Epidermal melanocyte (primary cell): Measurements from ENCODE around the gene KLHL36.
"Not testable (repeated sequence)": the region's sequence is repeated elsewhere in the genome, so short reads cannot be mapped to it uniquely, and the experiment has no call there.

Experiments used
- DNase-seq: peaks from one replicate; pipeline ENCODE4 v3.0.0; 2011; ENCODE audit warnings: low spot score; ENCODE audit not compliant: insufficient read length

Gene KLHL36

DNA sequence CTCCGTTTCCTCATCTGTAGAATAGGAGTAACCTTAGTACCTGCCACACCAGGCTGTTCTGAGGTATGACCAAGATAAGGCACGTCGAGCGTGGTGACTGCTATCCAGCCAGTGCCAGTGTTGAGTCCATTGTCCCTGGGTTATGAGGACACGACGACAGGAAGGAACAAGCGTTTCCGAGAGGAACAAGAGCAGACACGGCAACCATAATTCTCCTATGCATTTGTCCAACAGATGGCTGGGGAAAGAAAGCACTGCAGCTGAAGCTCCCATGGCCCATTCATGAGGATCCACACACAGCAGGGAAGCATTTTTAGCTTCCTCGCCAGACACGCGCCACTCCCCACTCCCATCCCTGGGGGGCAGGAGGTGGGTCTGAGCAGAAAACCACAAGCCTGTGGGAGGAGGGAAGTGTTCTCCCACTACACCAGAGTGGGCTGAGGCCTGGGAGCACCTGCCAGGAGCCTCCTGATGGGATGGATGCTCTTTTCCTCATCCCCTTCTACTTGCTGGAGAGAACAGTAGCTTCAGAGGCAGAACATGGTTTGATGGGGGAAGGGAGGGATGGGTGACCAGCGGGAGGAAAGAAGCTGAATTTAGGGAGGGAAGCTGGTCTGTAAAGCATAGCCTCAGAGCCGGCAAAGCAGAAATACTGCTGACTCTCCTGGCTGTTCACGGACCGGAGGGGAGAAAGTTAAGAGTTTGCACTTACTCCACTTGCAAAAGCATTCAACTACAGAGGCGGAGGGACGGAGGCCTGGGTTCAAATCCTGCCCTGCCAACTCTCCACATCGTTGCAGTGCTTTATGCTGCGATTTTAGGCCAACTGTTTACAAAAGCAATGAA lies 33.1 kb upstream of the KLHL36 start:
- no peak for DNase-seq

DNA sequence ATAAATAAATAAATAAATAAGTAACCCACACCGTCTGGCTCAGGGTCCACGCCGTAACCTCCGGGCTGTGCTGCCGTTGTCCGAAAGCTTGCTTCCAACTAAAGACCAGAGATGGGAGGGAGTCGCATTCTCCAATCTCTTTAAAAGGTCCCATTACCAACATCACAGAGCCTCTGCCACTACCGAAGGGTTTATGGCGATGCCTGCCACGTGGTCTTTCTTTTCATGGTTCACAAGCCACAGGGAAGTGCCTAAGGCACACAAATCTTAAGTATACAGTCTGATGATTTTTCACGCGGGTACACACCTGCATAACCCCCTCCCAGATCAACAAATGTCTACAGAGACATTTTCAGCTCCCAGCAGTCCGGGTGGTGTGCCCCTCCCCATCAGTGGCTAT lies 31.8 kb upstream of the KLHL36 start:
- no peak for DNase-seq

DNA sequence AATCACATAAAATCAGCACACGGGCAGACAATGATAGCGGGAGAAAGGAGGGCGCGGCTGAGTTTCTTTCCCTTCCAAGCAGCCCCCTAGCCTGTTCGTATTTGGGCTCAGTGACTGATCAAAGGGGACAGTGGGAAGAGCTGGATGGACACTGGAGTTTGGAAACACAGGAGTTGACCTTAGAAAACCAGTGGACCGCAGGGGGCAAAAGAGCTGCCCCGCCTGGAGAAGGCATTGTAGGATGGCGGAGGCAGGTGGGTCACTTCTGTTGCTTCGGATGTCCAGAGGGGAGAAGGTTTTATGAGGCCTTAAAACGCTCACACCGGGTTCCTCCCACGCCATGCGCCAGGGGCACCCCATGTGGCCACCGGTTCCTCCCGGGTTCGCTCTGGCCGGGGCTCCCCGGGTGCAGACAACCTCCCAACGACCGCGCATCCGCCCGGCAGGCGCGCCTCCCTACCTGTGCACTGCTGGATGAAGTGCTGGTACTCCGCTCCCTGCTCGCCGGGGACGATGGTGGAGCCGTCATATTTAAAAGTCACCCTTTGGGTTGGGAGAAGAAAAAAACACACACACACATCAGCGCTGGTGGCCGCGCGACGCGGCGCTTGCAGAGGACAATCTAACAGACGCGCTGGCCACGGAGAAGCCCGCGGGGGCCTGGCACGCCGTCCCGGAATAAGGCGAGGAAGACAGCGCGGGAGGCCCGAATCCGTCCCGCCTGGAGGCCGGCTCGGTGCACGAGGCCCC lies 31.1 kb upstream of the KLHL36 start:
- DNase-seq: no peak

DNA sequence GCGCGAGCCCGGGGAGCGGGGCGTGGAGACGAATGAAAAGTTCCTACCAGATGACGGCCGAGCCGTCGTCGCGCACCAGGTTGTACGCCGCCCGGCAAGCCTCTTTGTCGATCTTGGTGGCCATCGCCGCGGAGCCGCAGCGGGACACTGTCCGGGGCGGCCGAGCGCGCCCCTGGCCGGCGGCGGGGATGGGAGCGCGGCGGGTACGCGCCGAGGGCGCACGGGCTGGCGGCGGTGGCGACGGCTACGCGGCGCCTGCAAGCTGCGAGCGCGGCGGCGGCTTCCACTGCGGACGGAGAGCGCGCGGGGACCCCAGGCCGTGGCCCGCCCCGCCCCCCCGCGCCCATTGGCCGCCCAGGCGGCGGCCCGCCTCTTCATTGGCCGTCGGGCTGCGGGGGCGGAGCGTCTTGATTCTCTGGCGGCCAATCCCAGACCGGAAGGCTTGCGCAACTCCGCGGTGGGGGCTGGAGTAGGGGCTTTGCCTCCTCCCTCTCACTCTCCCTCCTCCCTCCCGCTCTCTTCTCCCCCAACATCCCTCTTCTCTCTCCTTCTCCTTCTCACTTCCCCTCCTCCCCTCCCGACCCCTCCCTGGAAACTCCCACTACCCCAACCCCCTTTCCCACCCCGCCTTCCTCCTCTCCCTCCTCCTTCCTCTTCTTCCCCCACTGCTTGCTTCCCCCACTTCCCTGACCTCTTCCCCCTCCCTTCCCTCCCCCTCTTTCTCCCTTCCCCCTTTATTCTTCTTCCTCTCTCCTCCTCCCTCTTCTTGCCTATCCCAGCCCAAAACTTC lies 30.3 kb upstream of the KLHL36 start, which contains the start of gene COTL1:
COTL1 (minus strand) TSS at position 288 of the 790 bp plus-strand sequence; CDS start at position 124, 164 bp downstream.
- peak; percentile 87 for DNase-seq

DNA sequence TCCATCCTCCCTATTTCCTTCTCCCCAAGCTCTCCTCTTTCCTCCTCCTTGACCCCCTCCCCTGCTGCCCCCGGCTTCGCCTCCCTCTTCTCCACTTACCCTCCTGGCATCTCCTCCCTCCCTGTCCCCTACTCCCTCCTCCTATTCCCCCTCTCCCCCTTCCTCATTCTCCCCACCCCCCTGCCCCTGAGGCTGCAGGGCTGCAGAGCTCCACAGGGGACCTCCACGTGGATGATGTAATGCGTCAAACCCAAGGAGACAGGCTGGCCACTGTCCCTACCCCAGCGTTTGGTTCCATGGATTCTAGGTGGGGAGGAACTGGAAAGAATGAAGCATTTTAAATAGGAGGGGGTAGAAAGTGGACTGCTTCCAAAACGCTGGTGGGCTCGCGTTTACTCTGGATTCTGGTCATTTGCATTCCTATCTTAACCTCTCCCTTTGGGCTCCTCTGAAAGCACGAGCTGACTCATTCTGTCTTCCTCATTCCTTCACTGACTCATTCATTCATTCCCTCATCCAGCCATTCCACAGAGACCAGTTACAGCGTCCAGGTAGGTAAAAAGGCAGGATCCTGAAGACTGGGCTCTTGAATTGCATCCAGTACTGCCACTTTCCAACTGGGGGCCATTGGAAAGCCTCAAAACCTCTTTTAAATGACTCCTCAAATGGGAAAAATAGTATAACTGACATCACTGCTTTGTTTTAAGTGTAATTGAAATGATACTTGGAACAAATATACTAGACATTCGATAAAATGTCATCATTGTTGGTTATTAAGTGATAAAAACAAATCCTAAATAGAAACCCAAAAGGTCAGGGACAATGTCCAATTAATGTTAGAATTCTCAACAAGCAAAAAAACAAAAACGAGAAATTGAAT lies 29.5 kb upstream of the KLHL36 start:
- no peak for DNase-seq

DNA sequence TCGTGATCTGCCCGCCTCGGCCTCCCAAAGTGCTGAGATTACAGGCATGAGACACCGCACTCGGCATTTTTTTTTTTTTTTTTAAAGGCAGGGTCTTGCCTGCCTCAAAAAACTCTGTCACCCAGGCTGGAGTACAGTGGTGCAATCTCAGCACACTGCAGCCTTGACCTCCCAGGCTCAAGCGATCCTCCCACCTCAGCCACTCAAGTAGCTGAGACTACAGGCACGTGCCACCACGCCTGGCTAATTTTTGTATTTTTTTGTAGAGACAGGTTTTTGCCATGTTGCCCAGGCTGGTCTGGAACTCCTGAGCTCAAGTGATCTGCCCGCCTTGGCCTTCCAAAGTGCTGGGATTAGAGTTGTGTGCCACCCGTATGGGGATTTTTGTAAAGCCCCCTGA lies 27.4 kb upstream of the KLHL36 start:
- not testable (repeated sequence) for DNase-seq

DNA sequence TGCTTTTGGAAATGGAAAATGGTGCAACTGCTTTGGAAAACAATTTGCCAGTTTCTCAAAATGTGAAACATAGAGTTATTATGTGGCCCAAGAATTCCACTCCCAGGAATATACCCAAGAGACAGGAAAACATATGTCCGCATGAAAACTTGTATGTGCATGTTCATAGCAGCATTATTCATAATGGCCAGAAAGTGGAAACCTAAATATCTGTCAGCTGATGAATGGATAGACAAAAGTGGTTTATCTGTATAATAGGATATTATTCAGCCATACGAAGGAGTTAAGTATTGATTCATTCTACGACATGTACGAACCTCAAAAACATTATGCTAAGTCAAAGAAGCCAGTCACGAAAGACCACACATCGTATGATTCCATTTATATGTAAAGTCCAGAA lies 22.8 kb upstream of the KLHL36 start:
- no peak for DNase-seq

DNA sequence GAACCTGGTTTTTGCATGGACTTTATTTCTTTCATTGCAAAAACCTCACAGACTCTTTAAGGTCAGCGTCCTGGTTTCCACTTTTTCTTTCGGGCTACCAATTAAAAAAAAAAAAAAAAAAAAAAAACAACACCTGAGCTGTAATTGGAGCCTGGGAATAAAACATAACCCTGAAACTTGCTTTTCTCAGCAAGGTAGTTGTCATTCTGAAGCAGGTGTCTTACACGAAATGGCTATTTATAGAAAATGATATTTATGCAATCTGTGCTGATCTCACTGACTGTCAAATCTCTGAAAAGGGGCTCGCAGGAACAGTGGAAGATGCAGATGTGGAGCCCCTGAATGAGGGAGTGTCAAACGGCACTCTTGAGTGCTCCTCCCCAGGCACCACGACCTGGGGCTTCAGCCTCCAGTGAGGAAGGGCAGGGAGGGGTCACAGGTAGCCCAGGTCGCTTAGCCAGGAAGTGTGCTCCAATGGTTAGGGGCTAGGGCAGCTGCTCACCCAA lies 20.0 kb upstream of the KLHL36 start:
- DNase-seq: no peak

DNA sequence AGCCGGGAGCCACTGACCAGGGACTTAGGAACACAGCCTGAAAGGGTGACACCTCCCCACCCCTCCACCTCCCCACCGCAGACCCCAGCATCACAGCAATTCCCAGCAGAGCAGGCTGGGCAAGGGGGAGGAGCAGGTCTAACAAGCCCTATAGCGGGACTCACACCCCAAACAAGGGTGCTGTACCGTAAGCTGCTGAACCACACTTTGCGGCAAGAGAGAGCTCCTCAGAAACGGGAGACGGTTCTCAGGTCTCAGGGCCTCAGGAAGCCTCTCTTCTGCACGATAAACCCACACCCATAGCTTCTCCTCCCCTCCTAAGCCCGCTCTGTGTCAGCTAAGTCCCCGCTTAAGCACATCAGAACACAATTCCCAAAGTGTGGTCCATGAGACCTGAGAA lies 18.7 kb upstream of the KLHL36 start:
- DNase-seq: no peak

DNA sequence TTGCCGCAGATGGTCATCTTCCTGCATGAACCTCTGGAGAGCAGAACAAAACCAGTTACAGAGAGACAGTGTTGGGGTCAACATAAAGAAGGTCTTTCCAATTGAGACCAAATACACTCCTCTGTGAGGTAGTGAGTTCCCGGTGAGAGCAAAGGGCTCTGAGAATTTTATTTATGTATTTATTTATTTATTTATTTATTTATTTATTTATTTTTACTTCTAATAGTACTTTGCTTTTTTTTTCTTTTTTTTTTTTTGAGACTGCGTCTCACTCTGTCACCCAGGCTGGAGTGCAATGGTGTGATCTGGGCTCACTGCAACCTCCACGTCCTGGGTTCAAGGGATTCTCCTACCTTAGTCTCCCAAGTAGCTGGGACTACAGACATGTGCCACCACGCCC lies 18.3 kb upstream of the KLHL36 start:
- no peak for DNase-seq

DNA sequence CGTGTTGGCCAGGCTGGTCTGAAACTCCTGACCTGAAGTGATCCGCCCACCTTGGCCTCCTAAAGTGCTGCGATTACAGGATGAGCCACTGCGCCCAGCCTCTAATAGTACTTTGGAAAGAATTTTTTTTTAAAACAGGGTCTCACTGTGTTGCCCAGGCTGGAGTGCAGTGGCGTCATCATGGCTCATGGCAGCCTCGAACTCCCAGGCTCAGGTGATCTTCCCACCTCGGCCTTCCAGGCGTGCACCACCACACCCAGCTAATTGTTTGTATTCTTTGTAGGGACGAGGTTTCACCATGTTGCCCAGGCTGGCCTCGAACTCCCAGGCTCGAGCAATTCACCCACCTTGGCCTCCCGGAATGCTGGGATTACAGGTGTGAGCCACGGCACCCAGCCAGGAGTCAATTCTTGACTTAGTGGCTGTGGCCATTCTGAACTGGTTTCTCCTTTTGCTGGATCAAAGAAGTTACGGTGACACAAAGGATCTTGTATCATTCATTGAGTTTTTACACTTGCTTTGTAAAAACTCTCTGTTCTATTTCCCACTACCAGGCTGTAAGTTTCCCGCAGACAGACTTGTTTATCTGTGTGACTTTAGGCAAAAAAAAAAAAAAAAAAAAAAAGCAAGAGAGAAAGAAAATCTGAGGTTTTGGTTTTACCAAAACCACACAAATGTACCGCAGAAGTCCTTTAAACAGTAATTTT lies 17.7 kb upstream of the KLHL36 start:
- DNase-seq: no peak

DNA sequence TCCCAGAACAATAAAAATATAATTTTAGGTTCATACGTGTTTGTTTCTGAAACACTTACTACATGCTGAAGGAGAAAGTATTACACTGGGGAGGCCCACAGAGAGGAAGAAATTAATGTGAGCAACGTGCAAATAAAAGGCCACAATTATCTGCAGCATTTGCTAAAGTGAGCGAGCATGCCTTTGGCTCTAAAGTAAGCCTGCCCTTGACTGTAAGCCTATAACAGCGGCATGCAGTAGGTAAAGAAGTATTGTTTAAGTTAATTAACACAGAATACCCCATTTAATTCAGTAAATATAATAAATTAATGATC lies 17.2 kb upstream of the KLHL36 start:
- DNase-seq: no peak

DNA sequence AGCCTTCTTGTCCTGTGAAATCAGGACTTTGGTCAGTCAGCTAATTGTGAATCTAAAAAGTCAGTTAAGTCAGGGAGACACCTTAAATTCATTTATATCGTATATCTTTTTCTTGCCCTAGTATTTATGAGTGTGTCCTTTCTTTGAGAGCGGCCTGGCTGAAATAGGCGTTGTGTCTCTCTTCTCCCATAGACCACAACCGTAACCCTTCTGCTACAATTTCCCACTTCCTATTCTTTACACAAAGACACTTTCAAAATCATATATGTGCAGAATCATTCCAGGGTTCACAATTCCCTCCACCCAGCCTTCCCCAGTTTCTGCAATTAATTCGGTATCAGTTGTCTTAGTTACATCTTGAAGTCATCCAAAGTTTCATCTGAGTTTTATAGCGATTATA lies 16.4 kb upstream of the KLHL36 start:
- DNase-seq: no peak

DNA sequence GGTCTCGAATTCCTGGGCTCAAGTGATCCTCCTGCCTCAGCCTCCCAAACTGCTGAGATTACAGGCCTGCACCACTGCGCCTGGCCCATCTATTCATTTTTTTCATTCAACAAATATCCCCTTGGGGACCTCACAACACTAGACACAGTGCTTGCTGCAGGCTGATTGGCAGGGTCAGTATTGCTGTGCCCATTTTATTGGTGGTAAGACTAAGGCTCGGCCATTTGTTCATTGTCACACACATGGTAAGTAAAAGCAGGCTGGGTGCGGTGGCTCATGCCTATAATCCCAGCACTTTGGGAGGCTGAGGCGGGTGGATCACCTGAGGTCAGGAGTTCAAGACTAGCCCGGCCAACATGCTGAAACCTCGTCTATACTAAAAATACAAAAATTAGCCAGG lies 15.4 kb upstream of the KLHL36 start:
- DNase-seq: not testable (repeated sequence)

DNA sequence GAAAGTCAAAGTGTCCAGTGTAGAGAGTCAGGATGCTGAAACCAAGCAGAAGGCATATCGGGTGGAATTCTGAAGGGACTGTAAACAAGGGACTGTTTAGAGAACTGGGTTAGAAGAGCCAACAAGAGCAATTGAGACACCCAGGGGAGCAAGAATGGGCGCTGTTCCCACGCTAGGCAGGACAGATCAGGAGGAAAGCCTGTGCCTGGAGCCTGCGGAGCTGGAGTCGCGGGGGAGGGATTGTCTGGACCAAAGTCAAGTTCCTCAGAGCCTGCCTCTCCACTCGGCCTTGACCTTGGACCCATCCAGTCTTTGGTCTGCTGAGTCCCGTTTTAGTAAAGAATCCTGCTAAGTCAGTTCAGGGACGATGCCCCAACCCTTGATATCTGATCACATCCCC lies 14.7 kb upstream of the KLHL36 start:
- no peak for DNase-seq

DNA sequence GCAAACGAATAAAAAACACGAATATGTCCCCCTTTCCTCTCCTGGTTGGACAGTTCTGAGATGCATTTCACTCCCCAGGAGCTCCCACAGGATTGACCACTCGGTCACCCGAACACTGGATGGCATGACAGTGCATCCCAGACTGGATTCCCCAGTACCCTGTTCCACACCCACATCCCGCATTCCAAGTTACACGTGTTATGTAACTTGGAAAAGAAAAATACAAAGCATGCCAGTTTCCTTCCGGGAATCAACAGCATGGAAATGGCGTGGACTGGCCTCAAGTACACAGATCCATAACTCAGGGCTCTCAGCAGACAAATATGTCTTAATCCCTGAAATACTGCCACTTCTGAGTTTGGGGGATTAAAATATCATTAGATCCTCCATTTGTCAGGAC lies 12.6 kb upstream of the KLHL36 start:
- DNase-seq: no peak

DNA sequence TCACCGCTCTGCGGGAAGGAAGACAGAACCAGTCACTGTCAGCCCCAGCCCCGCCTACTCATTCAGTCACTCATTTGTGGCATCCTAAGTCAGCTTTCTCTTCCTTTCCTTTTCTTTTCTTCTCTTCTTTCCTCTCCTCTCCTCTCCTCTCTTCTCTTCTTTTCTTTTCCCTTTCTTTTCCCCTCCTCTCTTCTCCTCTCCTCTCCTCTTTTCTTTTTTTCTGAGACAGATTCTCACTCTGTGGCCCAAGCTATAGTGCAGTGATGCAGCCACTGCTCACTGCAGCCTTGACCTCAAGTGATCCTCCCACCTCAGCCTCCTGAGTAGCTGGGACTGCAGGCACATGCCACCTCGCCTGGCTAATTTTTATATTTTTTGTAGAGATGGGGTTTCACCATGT lies 10.6 kb upstream of the KLHL36 start:
- no peak for DNase-seq

DNA sequence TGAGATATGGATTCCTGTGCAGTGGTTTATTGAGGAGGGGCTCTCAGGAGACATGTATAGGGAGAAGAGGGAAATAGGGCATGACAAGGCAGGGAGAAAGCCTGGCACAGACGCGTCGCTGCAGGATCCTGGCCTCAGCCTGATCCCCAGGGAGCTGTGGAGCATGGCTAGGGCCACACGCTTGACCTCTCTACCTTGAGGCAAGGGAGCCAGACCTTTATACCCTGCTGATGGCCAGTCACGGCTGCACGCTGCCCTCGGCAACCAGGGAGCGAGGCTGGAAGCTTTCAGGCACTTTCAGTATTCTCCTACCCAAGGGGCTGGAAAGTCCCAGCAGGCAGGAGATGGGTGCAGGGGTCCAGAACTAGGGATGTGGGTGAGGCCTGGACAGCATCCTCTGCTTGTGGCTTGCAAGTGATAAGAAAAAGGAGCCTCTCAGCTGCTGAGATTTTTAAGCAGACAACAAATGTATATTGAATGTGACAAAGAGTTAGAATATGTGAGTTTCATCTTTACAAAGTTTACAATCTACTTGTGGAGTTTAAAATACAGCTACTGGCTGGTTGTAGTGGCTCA lies 10.0 kb upstream of the KLHL36 start:
- no peak for DNase-seq

DNA sequence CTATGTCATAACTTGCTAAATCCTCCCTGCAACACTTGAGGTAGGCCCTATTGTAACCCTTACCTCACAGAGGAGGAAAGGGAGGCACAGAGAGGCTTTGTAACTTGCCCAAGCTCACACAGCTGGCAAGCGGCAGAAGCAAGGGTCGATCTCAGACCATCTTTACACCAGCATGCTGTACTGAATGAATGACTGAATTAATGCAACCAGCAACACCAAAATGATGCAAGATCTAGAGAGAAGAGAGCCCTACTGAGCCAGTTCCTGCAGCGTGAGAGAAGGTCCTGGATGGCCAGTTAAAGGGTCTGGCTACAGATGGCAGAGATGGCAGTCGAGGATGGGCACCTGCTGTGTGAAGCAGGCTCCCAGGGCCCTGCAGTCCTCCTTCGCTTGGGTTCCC lies 8.2 kb upstream of the KLHL36 start:
- DNase-seq: no peak
